HG03196 (cell line): ENCODE results near the gene NEK2.
"Not testable (repeated sequence)": the region's sequence is repeated elsewhere in the genome, so short reads cannot be mapped to it uniquely, and the experiment has no call there.

Experiments used
- ATAC-seq: cut with Tn5 transposase; IDR thresholded peaks from one replicate; pipeline ENCODE4 v1.9.1; 2021; ENCODE audit not compliant: unreplicated experiment

NEK2 gene

GRCh38 chr1:211634461-211634860 lies 41.0 kb downstream of the NEK2 start:
- ATAC-seq = no peak

GRCh38 chr1:211633524-211633846 lies 41.9 kb downstream of the NEK2 start:
- ATAC-seq = no peak

GRCh38 chr1:211632808-211633523 lies 42.5 kb downstream of the NEK2 start:
- ATAC-seq = no peak

GRCh38 chr1:211632117-211632807 lies 43.2 kb downstream of the NEK2 start:
- ATAC-seq = peak; percentile 70

GRCh38 chr1:211631168-211631567 lies 44.3 kb downstream of the NEK2 start:
- ATAC-seq = no peak

- ATAC-seq = no peak
Observed at GRCh38 chr1:211630236-211631081, 45.0 kb downstream of the NEK2 start.

GRCh38 chr1:211628417-211628816 lies 47.0 kb downstream of the NEK2 start:
- no peak for ATAC-seq

GRCh38 chr1:211627259-211627658 lies 48.2 kb downstream of the NEK2 start:
- no peak for ATAC-seq

GRCh38 chr1:211625866-211626265 lies 49.6 kb downstream of the NEK2 start:
- not testable (repeated sequence) for ATAC-seq

GRCh38 chr1:211625040-211625439 lies 50.4 kb downstream of the NEK2 start:
- no peak for ATAC-seq

GRCh38 chr1:211623515-211623914 lies 51.9 kb downstream of the NEK2 start:
- no peak for ATAC-seq

GRCh38 chr1:211621447-211622198 lies 53.8 kb downstream of the NEK2 start:
- no peak for ATAC-seq

GRCh38 chr1:211620097-211620496 lies 55.3 kb downstream of the NEK2 start:
- no peak for ATAC-seq

GRCh38 chr1:211619033-211619996 lies 56.1 kb downstream of the NEK2 start:
- ATAC-seq = no peak

GRCh38 chr1:211616965-211617297 lies 58.5 kb downstream of the NEK2 start:
- no peak for ATAC-seq

GRCh38 chr1:211616231-211616964 lies 59.0 kb downstream of the NEK2 start:
- ATAC-seq = no peak

GRCh38 chr1:211614615-211615014 lies 60.8 kb downstream of the NEK2 start:
- ATAC-seq = no peak

- ATAC-seq = no peak
Observed at GRCh38 chr1:211613951-211614350, 61.5 kb downstream of the NEK2 start.
